ENCODE measurements around the gene FUBP1. TPM values are rescaled to one million over a fixed set of nuclear protein-coding genes. Genes with fewer than 3 reads are reported as not detected.

Gene FUBP1
- total RNA-seq, 1 experiment from 2014 or later = 271 TPM

GRCh38 chr1:77926561-77927357 is 52.1 kb downstream of the FUBP1 start:
- Histone ChIP-seq H4K8ac (replicated peaks; ENCODE audit: insufficient read length, low read depth, low read length) (no peak overlapping the region), H3T11ph (ENCODE audit: low read length) (no peak overlapping the region), H3K79me2 (ENCODE audit: insufficient read depth, low read length) (no peaks in the 10 kb centered on the region), H3K27ac (ENCODE audit: insufficient read length, low read depth, low read length) (no peak overlapping the region), H2BK5ac (ENCODE audit: insufficient read length, low read length) (no peak overlapping the region), H2AFZ (ENCODE audit: low read length) (no peak overlapping the region), H2BK20ac (ENCODE audit: low read depth, low read length, poor library complexity, severe bottlenecking) (no peak overlapping the region), H3K27me3 (ENCODE audit: insufficient read depth, low read length) (no peaks in the 10 kb centered on the region), H2BK12ac (ENCODE audit: insufficient read length, low read depth, low read length) (no peak overlapping the region), H3K9me3 (ENCODE audit: control insufficient read depth, low read depth, low read length) (no peaks in the 10 kb centered on the region), H4K91ac (ENCODE audit: insufficient read length, low read depth, low read length) (no peak overlapping the region), H2BK120ac (ENCODE audit: low read depth, low read length, poor library complexity, severe bottlenecking) (no peak overlapping the region), H3K18ac (ENCODE audit: insufficient read length, low read depth, low read length) (no peak overlapping the region), H4K5ac (ENCODE audit: insufficient read length, low read depth, low read length) (no peak overlapping the region), H2BK15ac (ENCODE audit: low read depth, low read length) (no peak overlapping the region), H2AK5ac (ENCODE audit: insufficient read length, low read length) (no peak overlapping the region), H4K20me1 (ENCODE audit: control insufficient read depth, insufficient read depth, insufficient read length) (no peaks in the 10 kb centered on the region), H3K79me1 (ENCODE audit: insufficient read depth, low read depth, low read length, poor library complexity, severe bottlenecking) (no peaks in the 10 kb centered on the region), H3K23me2 (ENCODE audit: insufficient read length, low read depth, low read length, poor library complexity, severe bottlenecking) (no peaks in the 10 kb centered on the region), H3K23ac (ENCODE audit: insufficient read length, low read depth, low read length) (no peak overlapping the region), H3K4me1 (ENCODE audit: insufficient read depth, low read length) (no peaks in the 10 kb centered on the region), H3K56ac (ENCODE audit: insufficient read length, low read depth, low read length) (no peak overlapping the region), H3K4me2 (ENCODE audit: insufficient read depth, insufficient read length, low read length) (no peak overlapping the region), H3K4ac (ENCODE audit: low read depth, low read length) (no peak overlapping the region), H3K14ac (ENCODE audit: insufficient read depth, low read length) (no peak overlapping the region), H3K9ac (ENCODE audit: extremely low read depth, insufficient read length, low read length) (no peak overlapping the region)
- Mint-ChIP-seq H3K4me3 (no peak overlapping the region), H3K9me3 (no peaks in the 10 kb centered on the region), H3K27me3 (ENCODE audit: low read depth) (no peaks in the 10 kb centered on the region), H3K27ac (no peak overlapping the region), H3K4me1 (no peaks in the 10 kb centered on the region), H3K36me3 (ENCODE audit: insufficient read depth in 1 of 3, low read depth in 3 of 3) (no peaks in the 10 kb centered on the region)
- TF ChIP-seq CTCF (conservative IDR thresholded peaks at IDR 0.05) = no peak
- no peak for DNase-seq
- WGBS (ENCODE audit: extremely low coverage, insufficient read length, low lambda C conversion rate) = no CpG with 5 or more reads among the region's 13 CpGs

Data from H9 (cell line).